UCSD-AML1 (cell line): ENCODE data around the gene CD8B.

Experiments
- DNase-seq: peaks from one replicate; lab custom pipeline; 2025; ENCODE audit not compliant: unreplicated experiment; lab: John Stamatoyannopoulos, UW

CD8B gene

DNA sequence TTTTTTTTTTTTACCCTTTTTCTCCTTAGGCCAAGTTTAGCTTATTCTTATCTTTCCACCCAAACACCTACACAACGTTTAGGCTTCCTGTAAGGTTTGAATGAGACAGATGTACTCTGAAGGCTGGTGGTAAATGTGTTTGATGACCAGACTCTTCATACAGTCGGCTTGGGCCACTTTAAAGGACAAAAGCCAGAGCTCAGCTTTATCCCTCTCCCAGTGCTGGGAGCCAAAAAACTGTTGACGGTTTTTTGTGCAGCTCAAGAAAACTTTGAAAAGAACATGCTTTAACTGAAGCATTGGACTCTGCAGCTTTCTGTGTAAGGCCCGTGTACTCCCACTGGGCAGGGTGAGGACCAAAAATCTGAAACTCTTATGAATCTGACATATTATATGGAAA lies 86.3 kb downstream of the CD8B start:
- no peak for DNase-seq

DNA sequence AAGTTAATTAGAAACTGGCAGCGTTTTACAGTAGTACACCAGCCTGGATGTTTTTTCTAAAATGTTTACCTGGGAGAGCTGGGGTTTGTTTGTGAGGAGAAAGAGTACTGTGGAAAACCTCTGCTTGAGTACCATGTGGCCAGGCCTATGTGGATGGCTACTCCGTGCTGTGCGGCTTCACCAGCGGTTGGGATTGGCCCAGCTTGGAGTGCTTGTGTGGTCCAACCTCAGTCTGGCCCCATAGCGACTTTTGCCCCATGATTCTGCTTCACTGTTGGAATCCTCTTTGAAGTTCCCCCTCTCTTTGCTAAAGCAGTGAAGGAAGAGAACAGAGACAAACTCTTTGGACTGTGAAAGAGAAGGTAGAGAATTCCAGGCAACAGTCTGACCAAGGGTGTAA lies 86.8 kb downstream of the CD8B start:
- no peak for DNase-seq

- no peak for DNase-seq
These were observed 89.1 kb downstream of the CD8B start for GRCh38 chr2:86772611-86773010.

DNA sequence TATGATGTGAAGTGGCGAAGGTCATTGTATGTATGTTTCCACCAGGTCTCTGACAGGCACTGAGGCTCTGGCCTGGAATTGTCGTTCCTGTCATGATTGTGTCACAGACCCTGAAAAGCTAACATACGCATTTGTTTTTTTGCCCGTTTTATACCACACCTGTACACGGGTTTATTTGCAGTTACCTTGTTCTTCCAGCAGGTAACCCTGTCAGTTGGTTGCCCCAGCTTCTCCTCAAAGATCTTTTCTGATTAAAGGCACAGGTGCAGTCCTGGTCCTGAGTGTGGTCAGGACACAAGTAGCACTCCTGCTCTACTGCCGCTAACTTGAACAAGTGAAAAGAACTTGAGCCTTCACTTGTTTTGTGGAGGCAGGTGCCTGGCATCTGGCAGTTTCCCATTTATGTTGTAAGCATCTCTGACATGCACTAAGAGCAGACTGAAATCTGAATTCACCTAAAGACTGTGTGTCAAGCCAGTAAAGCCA lies 90.8 kb downstream of the CD8B start:
- DNase-seq, result no peak

- DNase-seq, result no peak
These were observed 91.8 kb downstream of the CD8B start for GRCh38 chr2:86769838-86770237.

DNA sequence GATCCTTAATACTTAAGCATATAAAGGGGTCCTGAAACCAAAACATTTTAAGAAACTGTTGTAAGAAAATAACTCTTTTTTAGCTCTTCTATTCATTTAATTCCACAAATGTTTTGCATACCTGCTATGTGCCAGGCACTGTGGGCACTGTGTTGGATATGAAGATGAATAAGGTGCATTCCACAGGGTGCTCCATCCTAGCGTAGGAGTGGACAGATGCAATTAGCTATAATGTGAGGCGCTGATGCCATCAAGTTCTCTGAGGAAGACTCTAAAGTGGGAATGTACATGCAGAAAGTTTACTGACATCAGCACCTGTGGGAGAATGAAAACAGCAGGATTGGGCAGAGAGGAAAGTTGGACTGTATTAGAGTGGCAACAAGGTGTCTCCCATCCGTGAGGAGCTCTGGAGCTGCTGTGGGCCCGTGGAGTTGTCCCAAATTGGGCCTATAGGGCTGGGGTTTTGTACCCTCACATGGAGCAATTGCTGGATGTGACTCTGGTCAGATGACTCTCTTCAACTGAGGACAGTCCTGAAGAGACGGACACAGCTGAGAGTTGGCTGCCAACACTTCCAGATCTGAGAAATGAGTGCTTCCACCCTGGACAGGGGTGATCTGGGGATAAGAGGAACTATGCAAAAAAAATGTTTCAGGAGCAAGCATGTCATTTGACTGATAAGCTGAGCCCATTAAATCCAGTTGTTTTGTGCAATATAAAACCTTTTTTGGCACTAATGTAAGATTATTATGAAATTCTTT lies 93.3 kb downstream of the CD8B start:
- no peak for DNase-seq
